Activated CD8-positive, alpha-beta memory T cell treated with anti-CD3 and anti-CD28 coated beads, Interleukin-2, amount 50 U/mL, for 1 hour (primary cell): ENCODE measurements around the gene APBB2.
"Not testable (repeated sequence)": the region's sequence is repeated elsewhere in the genome, so short reads cannot be mapped to it uniquely, and the experiment has no call there.

Experiments
- DNase-seq: peaks from one replicate; pipeline ENCODE4 v3.0.0-alpha.2; 2020; ENCODE audit errors: extremely low read depth

APBB2 gene

GRCh38 chr4:40825014-40825838 is 389.1 kb downstream of the APBB2 start:
- DNase-seq: no peak

- no peak for DNase-seq
These were observed 391.7 kb downstream of the APBB2 start for GRCh38 chr4:40822420-40823166.

GRCh38 chr4:40820101-40820500 is 394.2 kb downstream of the APBB2 start:
- DNase-seq: no peak

- not testable (repeated sequence) for DNase-seq
These were observed 397.2 kb downstream of the APBB2 start for GRCh38 chr4:40817157-40817556.

GRCh38 chr4:40812856-40813255 is 401.5 kb downstream of the APBB2 start:
- no peak for DNase-seq

GRCh38 chr4:40812386-40812785 is 402.0 kb downstream of the APBB2 start:
- no peak for DNase-seq

- no peak for DNase-seq
These were observed 402.4 kb downstream of the APBB2 start for GRCh38 chr4:40811956-40812355.

GRCh38 chr4:40808926-40809457 is 405.4 kb downstream of the APBB2 start:
- no peak for DNase-seq

GRCh38 chr4:40804598-40804997 is 409.7 kb downstream of the APBB2 start:
- DNase-seq: no peak

- no peak for DNase-seq
These were observed 414.3 kb downstream of the APBB2 start for GRCh38 chr4:40800064-40800463.

GRCh38 chr4:40789771-40790170 is 424.6 kb downstream of the APBB2 start:
- DNase-seq: no peak

- no peak for DNase-seq
These were observed 425.3 kb downstream of the APBB2 start for GRCh38 chr4:40789031-40789430.

- DNase-seq: no peak
These were observed 426.0 kb downstream of the APBB2 start for GRCh38 chr4:40788331-40788730.

GRCh38 chr4:40785727-40786126 is 428.6 kb downstream of the APBB2 start:
- DNase-seq: no peak

- DNase-seq: no peak
These were observed 431.5 kb downstream of the APBB2 start for GRCh38 chr4:40782876-40783275.

GRCh38 chr4:40778090-40778489 is 436.3 kb downstream of the APBB2 start:
- DNase-seq: no peak

GRCh38 chr4:40769266-40769665 is 445.1 kb downstream of the APBB2 start:
- DNase-seq: no peak

- no peak for DNase-seq
These were observed 451.1 kb downstream of the APBB2 start for GRCh38 chr4:40763228-40763716.
